ENCODE measurements around the gene LMX1A.

The LMX1A gene

DNA sequence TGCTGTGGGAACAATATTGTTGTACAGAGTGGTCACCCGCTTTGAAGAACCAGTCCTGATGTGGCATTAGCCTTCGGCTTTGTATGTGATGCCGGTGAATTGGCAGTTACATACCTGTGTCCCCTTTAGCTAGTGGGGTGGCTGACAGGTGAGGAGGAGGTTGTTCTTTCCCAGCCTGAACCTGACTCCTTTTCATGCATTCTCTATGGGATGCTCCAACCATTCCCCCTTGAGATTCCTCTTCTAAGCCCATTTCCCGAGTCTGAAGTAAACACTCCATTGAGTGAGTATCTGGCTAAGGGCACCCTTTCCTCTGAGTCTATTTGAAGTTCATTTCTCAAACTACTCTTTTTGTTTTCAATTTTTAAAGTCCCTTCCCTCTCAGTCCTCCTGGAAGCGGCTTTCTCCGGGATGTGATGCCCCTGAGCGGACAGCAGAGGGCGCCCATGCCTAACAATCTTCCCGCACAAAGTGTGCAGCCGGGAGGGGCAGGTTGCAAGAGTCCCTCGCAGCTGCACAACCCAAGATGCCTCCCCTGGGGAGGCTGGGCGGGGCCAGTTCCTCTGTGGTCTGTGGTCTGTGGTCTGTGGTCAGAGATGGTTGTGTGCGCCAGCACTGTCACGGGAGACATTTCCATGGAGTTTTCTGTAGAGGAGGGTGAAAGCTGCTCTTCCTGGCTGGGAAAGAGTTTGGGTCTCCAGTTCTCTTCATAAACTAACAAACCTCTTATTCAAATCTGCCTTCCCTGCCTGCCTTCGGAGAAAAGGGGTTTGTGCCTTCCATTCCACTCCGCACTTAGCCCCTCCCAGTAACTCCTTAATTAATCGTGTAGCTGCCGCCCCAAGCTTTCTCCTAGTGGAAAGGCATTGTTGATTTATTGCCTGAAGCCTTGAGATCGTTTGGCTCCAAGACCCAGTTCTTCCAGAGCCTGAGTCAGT is 36.4 kb upstream of the LMX1A start:
- H3K4me3 ChIP-seq (ENCODE audit: low read depth, low read length) = no peak overlapping the region

DNA sequence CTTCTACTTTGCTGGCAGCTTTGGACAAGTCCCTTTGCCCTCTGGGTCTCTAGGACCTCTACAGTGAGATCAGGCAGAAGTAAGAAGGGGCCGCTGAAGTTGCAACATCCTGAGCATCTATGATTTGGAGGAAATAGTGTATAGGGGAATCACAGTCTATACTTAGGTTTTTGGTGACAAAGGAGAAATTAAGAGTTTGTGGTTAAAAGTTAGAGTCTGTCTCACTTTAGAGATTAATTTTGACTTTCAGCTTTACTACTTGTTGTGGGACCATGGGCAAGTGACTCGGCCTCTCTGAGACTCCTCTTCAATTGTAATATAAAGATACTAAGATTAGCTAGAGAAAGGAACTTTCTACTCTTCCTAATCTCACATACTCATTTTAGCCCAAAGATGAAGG is 33.1 kb upstream of the LMX1A start:
- no peak for DNase-seq (ENCODE audit: low read depth)
- no peak overlapping the region for H3K4me3 ChIP-seq (ENCODE audit: low read depth, low read length)
- TF ChIP-seq, protein P1, sequence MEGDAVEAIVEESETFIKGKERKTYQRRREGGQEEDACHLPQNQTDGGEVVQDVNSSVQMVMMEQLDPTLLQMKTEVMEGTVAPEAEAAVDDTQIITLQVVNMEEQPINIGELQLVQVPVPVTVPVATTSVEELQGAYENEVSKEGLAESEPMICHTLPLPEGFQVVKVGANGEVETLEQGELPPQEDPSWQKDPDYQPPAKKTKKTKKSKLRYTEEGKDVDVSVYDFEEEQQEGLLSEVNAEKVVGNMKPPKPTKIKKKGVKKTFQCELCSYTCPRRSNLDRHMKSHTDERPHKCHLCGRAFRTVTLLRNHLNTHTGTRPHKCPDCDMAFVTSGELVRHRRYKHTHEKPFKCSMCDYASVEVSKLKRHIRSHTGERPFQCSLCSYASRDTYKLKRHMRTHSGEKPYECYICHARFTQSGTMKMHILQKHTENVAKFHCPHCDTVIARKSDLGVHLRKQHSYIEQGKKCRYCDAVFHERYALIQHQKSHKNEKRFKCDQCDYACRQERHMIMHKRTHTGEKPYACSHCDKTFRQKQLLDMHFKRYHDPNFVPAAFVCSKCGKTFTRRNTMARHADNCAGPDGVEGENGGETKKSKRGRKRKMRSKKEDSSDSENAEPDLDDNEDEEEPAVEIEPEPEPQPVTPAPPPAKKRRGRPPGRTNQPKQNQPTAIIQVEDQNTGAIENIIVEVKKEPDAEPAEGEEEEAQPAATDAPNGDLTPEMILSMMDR (IDR thresholded peaks at IDR 0.05; ENCODE audit: insufficient read depth, low read depth, low read length, missing control alignments) = no peak

More for the DNA sequence above, 36.4 kb upstream of the LMX1A start:
- TF ChIP-seq, protein P1 (IDR thresholded peaks at IDR 0.05; ENCODE audit: insufficient read depth, low read depth, low read length, missing control alignments) = peak; percentile 89
- peak; percentile 93 for DNase-seq (ENCODE audit: low read depth)

- H3K4me3 ChIP-seq (ENCODE audit: low read depth, low read length) = no peak overlapping the region
- DNase-seq (ENCODE audit: low read depth) = no peak
- TF ChIP-seq, protein P1 (IDR thresholded peaks at IDR 0.05; ENCODE audit: insufficient read depth, low read depth, low read length, missing control alignments) = no peak
Observed at GRCh38 chr1:165387961-165388360, 31.4 kb upstream of the LMX1A start.

DNA sequence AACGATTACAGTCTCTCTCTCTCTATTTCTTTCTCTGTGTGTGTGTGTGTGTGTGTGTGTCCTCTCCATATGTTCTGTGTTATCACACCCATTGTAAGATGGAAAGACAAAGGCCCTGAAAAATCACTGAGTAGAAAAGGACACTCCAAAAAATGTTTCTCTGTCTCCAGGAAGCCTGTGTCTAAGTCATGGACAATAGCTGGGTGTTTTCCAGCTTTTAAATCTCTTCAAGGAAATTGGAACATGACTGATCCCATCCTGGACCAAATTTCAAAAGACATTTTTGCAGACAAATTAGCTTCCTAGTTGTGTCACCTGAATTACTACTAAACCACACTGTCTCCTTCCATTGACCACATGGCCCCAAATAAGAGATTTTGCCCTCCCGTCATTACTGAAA is 31.0 kb upstream of the LMX1A start:
- TF ChIP-seq, protein P1 (IDR thresholded peaks at IDR 0.05; ENCODE audit: insufficient read depth, low read depth, low read length, missing control alignments) = no peak
- H3K4me3 ChIP-seq (ENCODE audit: low read depth, low read length) = no peak overlapping the region
- DNase-seq (ENCODE audit: low read depth) = no peak

- DNase-seq (ENCODE audit: low read depth) = no peak
- TF ChIP-seq, protein P1 (IDR thresholded peaks at IDR 0.05; ENCODE audit: insufficient read depth, low read depth, low read length, missing control alignments) = no peak
Observed at GRCh38 chr1:165383599-165384405, 27.3 kb upstream of the LMX1A start.

GRCh38 chr1:165383067-165383466 is 26.6 kb upstream of the LMX1A start:
- TF ChIP-seq, protein P1 (IDR thresholded peaks at IDR 0.05; ENCODE audit: insufficient read depth, low read depth, low read length, missing control alignments) = no peak
- no peak overlapping the region for H3K4me3 ChIP-seq (ENCODE audit: low read depth, low read length)
- no peak for DNase-seq (ENCODE audit: low read depth)

More at GRCh38 chr1:165383599-165384405, 27.3 kb upstream of the LMX1A start:
- H3K4me3 ChIP-seq (ENCODE audit: low read depth, low read length) = no peak overlapping the region

Data from GM12865 (cell line).